ENCODE data around the gene SLC34A3. TPM values are rescaled to one million over a fixed set of nuclear protein-coding genes. Genes with fewer than 3 reads are reported as not detected.
A peak's percentile ranks its signal among the peaks of the same experiment; 100 is the strongest.

The SLC34A3 gene
- total and polyA plus RNA-seq, 3 experiments from 2014 or later = not detected

GRCh38 chr9:137251490-137252268 lies 21.0 kb downstream of the SLC34A3 start:
- no peak for DNase-seq
- Histone ChIP-seq H3K4me3 (ENCODE audit: low read length) (no peak overlapping the region), H3K9me3 (ENCODE audit: low read length) (no peaks in the 10 kb centered on the region), H3K36me3 (ENCODE audit: insufficient read depth, low read length) (no peaks in the 10 kb centered on the region), H3K4me1 (ENCODE audit: insufficient read depth, low read length) (peaks cover 14% of the 10 kb centered on the region), H3K27me3 (ENCODE audit: insufficient read depth, low read length, poor library complexity, severe bottlenecking) (no peaks in the 10 kb centered on the region), H3K27ac (ENCODE audit: low read depth, low read length) (no peak overlapping the region)
- H3K27ac Mint-ChIP-seq = no peak overlapping the region
- ChIA-PET CTCF (interaction anchor here (6.2 kb wide), 1 partner anchor 11 kb away, joined by 43 read pairs; the partner anchor contains the start of gene TUBB4B), POLR2A (no interaction called here)
- H3K9me3 Mint-ChIP-seq = no peaks in the 10 kb centered on the region
- H3K36me3 Mint-ChIP-seq = peaks cover 0 to 9% (median 0%) of the 10 kb centered on the region in 3 donors
- H3K27me3 Mint-ChIP-seq = no peaks in the 10 kb centered on the region
- H3K4me1 Mint-ChIP-seq = peaks cover 7 to 16% (median 8%) of the 10 kb centered on the region in 3 donors
- H3K4me3 Mint-ChIP-seq = peak overlapping the region in 1 of 7 donors; percentile 27

GRCh38 chr9:137252555-137253506 lies 22.1 kb downstream of the SLC34A3 start:
- H3K27ac Mint-ChIP-seq = no peak overlapping the region

GRCh38 chr9:137253717-137254623 lies 23.3 kb downstream of the SLC34A3 start:
- Mint-ChIP-seq H3K4me1 (peaks cover 8 to 22% (median 11%) of the 10 kb centered on the region in 3 donors), H3K27ac (peak overlapping the region in 6 of 8 donors; percentile 57 to 97 (median 74)), H3K36me3 (peaks cover 0 to 24% (median 0%) of the 10 kb centered on the region in 3 donors), H3K4me3 (peak overlapping the region; percentile 73 to 96 (median 87)), H3K27me3 (no peaks in the 10 kb centered on the region), H3K9me3 (no peaks in the 10 kb centered on the region)
- no peaks in the 10 kb centered on the region for H3K27me3 ChIP-seq (ENCODE audit: insufficient read depth, low read length, poor library complexity, severe bottlenecking)
- no peaks in the 10 kb centered on the region for H3K9me3 ChIP-seq (ENCODE audit: low read length)
- peak overlapping the region; percentile 61 for H3K27ac ChIP-seq (ENCODE audit: low read depth, low read length)
- CTCF ChIA-PET = interaction anchor here (1.2 to 6.2 kb wide), 4 partner anchors 13 to 124 kb away, joined by 3 to 43 read pairs (median 12); partner anchors contain the start of gene TUBB4B
- no peak overlapping the region for H3K4me3 ChIP-seq (ENCODE audit: low read length)
- H3K36me3 ChIP-seq (ENCODE audit: insufficient read depth, low read length) = no peaks in the 10 kb centered on the region
- POLR2A ChIA-PET = interaction anchor here (1.0 to 5.4 kb wide), 5 partner anchors 13 to 159 kb away, joined by 3 to 83 read pairs (median 4); partner anchors contain the start of genes NDOR1, TMEM203, TPRN and TUBB4B
- DNase-seq = no peak
- H3K4me1 ChIP-seq (ENCODE audit: insufficient read depth, low read length) = peaks cover 18% of the 10 kb centered on the region

More at GRCh38 chr9:137252555-137253506, 22.1 kb downstream of the SLC34A3 start:
- H3K4me1 ChIP-seq (ENCODE audit: insufficient read depth, low read length) = peaks cover 18% of the 10 kb centered on the region
- DNase-seq = no peak
- H3K27me3 ChIP-seq (ENCODE audit: insufficient read depth, low read length, poor library complexity, severe bottlenecking) = no peaks in the 10 kb centered on the region
- no peaks in the 10 kb centered on the region for H3K9me3 ChIP-seq (ENCODE audit: low read length)
- peaks cover 0 to 14% (median 0%) of the 10 kb centered on the region in 3 donors for H3K36me3 Mint-ChIP-seq
- ChIA-PET POLR2A (interaction anchor here (5.4 kb wide), 1 partner anchor 11 kb away, joined by 83 read pairs; the partner anchor contains the start of gene TUBB4B), CTCF (interaction anchor here (2.1 to 6.2 kb wide), 2 partner anchors 12 to 16 kb away, joined by 10 to 43 read pairs; partner anchors contain the start of gene TUBB4B)
- H3K9me3 Mint-ChIP-seq = no peaks in the 10 kb centered on the region
- H3K36me3 ChIP-seq (ENCODE audit: insufficient read depth, low read length) = no peaks in the 10 kb centered on the region
- peaks cover 8 to 22% (median 11%) of the 10 kb centered on the region in 3 donors for H3K4me1 Mint-ChIP-seq
- H3K4me3 Mint-ChIP-seq = peak overlapping the region in 1 of 7 donors; percentile 52
- H3K27me3 Mint-ChIP-seq = no peaks in the 10 kb centered on the region
- H3K27ac ChIP-seq (ENCODE audit: low read depth, low read length) = no peak overlapping the region
- no peak overlapping the region for H3K4me3 ChIP-seq (ENCODE audit: low read length)

- Mint-ChIP-seq H3K4me3 (peak within 1 kb of the TSS; percentile 86 to 96 (median 88)), H3K27ac (peak within 1 kb of the TSS in 7 of 8 donors; percentile 61 to 97 (median 84)), H3K27me3 (no peaks in the 10 kb centered on the region), H3K36me3 (peaks cover 0 to 29% (median 0%) of the 10 kb centered on the region in 3 donors), H3K4me1 (peaks cover 8 to 25% (median 11%) of the 10 kb centered on the region in 3 donors), H3K9me3 (no peaks in the 10 kb centered on the region)
- peak; percentile 94 to 97 (median 95) for DNase-seq
- no peaks in the 10 kb centered on the region for H3K9me3 ChIP-seq (ENCODE audit: low read length)
- ChIA-PET POLR2A (interaction anchor here (1.0 to 5.4 kb wide), 5 partner anchors 13 to 160 kb away, joined by 3 to 83 read pairs (median 4); partner anchors contain the start of genes NDOR1, TMEM203, TPRN and TUBB4B), CTCF (interaction anchor here (1.2 to 6.2 kb wide), 6 partner anchors 14 to 169 kb away, joined by 3 to 43 read pairs (median 8); partner anchors contain the start of genes EXD3, NOXA1 and TUBB4B)
- H3K27me3 ChIP-seq (ENCODE audit: insufficient read depth, low read length, poor library complexity, severe bottlenecking) = no peaks in the 10 kb centered on the region
- H3K4me3 ChIP-seq (ENCODE audit: low read length) = peak within 1 kb of the TSS; percentile 77
- no peaks in the 10 kb centered on the region for H3K36me3 ChIP-seq (ENCODE audit: insufficient read depth, low read length)
- H3K4me1 ChIP-seq (ENCODE audit: insufficient read depth, low read length) = peaks cover 18% of the 10 kb centered on the region
- peak within 1 kb of the TSS; percentile 73 for H3K27ac ChIP-seq (ENCODE audit: low read depth, low read length)
Observed at GRCh38 chr9:137254624-137255447, 24.1 kb downstream of the SLC34A3 start, which contains the start of gene NELFB. TSS of gene NELFB (plus strand) at chr9:137255327.

GRCh38 chr9:137255448-137256114 lies 24.9 kb downstream of the SLC34A3 start:
- no peaks in the 10 kb centered on the region for H3K27me3 ChIP-seq (ENCODE audit: insufficient read depth, low read length, poor library complexity, severe bottlenecking)
- H3K36me3 Mint-ChIP-seq = peaks cover 0 to 29% (median 0%) of the 10 kb centered on the region in 3 donors
- H3K27ac Mint-ChIP-seq = peak overlapping the region in 6 of 8 donors; percentile 47 to 93 (median 70)
- ChIA-PET POLR2A (interaction anchor here (1.2 to 5.4 kb wide), 2 partner anchors 14 to 55 kb away, joined by 3 to 83 read pairs; partner anchors contain the start of genes TPRN and TUBB4B), CTCF (interaction anchor here (1.4 to 6.2 kb wide), 5 partner anchors 15 to 168 kb away, joined by 5 to 43 read pairs (median 7); partner anchors contain the start of genes EXD3, NOXA1 and TUBB4B)
- no peaks in the 10 kb centered on the region for H3K36me3 ChIP-seq (ENCODE audit: insufficient read depth, low read length)
- H3K4me1 ChIP-seq (ENCODE audit: insufficient read depth, low read length) = peaks cover 18% of the 10 kb centered on the region
- peaks cover 8 to 25% (median 11%) of the 10 kb centered on the region in 3 donors for H3K4me1 Mint-ChIP-seq
- no peaks in the 10 kb centered on the region for H3K9me3 ChIP-seq (ENCODE audit: low read length)
- peak in 1 of 5 donors; percentile 37 for DNase-seq
- peak overlapping the region; percentile 72 for H3K4me3 ChIP-seq (ENCODE audit: low read length)
- H3K27me3 Mint-ChIP-seq = no peaks in the 10 kb centered on the region
- no peaks in the 10 kb centered on the region for H3K9me3 Mint-ChIP-seq
- peak overlapping the region; percentile 86 to 93 (median 88) for H3K4me3 Mint-ChIP-seq
- peak overlapping the region; percentile 73 for H3K27ac ChIP-seq (ENCODE audit: low read depth, low read length)

- no peaks in the 10 kb centered on the region for H3K36me3 ChIP-seq (ENCODE audit: insufficient read depth, low read length)
- Mint-ChIP-seq H3K36me3 (peaks cover 0 to 29% (median 0%) of the 10 kb centered on the region in 3 donors), H3K27me3 (no peaks in the 10 kb centered on the region), H3K9me3 (no peaks in the 10 kb centered on the region), H3K4me3 (peak overlapping the region; percentile 86 to 93 (median 88)), H3K4me1 (peaks cover 8 to 25% (median 11%) of the 10 kb centered on the region in 3 donors), H3K27ac (peak overlapping the region in 3 of 8 donors; percentile 61 to 81 (median 61))
- no peak overlapping the region for H3K27ac ChIP-seq (ENCODE audit: low read depth, low read length)
- no peak for DNase-seq
- no peaks in the 10 kb centered on the region for H3K27me3 ChIP-seq (ENCODE audit: insufficient read depth, low read length, poor library complexity, severe bottlenecking)
- peak overlapping the region; percentile 72 for H3K4me3 ChIP-seq (ENCODE audit: low read length)
- peaks cover 18% of the 10 kb centered on the region for H3K4me1 ChIP-seq (ENCODE audit: insufficient read depth, low read length)
- no peaks in the 10 kb centered on the region for H3K9me3 ChIP-seq (ENCODE audit: low read length)
- POLR2A ChIA-PET = interaction anchor here (5.4 kb wide), 1 partner anchor 15 kb away, joined by 83 read pairs; the partner anchor contains the start of gene TUBB4B
- CTCF ChIA-PET = interaction anchor here (1.4 to 6.2 kb wide), 5 partner anchors 15 to 167 kb away, joined by 5 to 43 read pairs (median 7); partner anchors contain the start of genes EXD3, NOXA1 and TUBB4B
Observed at GRCh38 chr9:137256362-137256761, 25.7 kb downstream of the SLC34A3 start.
